SK-N-SH (cell line): ENCODE measurements around the gene MLLT3. TPM values are rescaled to one million over a fixed set of nuclear protein-coding genes. Genes with fewer than 3 reads are reported as not detected.

Source experiments
- CTCF ChIA-PET: fragments of 300-600, 350-600 bp; formaldehyde crosslinking; extraction: SDS; loops from one replicate; lab custom pipeline; 2021; lab: Yijun Ruan, JAX
- POLR2A ChIA-PET: fragments of 350-600 bp; sonication (Branson Sonifier 250); formaldehyde crosslinking; extraction: SDS; loops from one replicate; lab custom pipeline; 2020; ENCODE audit warnings: antibody characterized with exemption, inconsistent platforms; lab: Yijun Ruan, JAX
- DNase-seq: peaks from one replicate; pipeline ENCODE4 v3.0.0; 2012
- H2AFZ ChIP-seq: fragments of 200-600 bp; sonication (generic); 2 replicates; pipeline ENCODE4 v1.8.1; 2016; ENCODE audit warnings: antibody characterized with exemption, mild to moderate bottlenecking, low read depth
- H3F3A ChIP-seq: fragments of 200-600 bp; sonication (generic); replicated peaks from 2 replicates; pipeline ENCODE3; 2016; ENCODE audit warnings: antibody characterized with exemption, mild to moderate bottlenecking; ENCODE audit not compliant: insufficient read depth
- H3K27ac ChIP-seq, 2 experiments: fragments of 200-500 bp in 1 of 2; fragments of 200-600 bp in 1 of 2; sonication (Bioruptor generic) in 1 of 2; sonication (generic), shearing (Covaris generic) in 1 of 2; 2 replicates each; pipeline versions ENCODE4 v1.5.1 to v1.6.1; 2014 to 2016; ENCODE audit warnings: low read depth in 2 of 2, inconsistent platforms in 1 of 2, low read length in 1 of 2, mild to moderate bottlenecking in 1 of 2, mixed read lengths in 1 of 2
- H3K27me3 ChIP-seq: fragments of 200-600 bp; sonication (generic), shearing (Covaris generic); 2 replicates; pipeline ENCODE4 v1.6.1; 2016; ENCODE audit warnings: mixed run types; ENCODE audit not compliant: insufficient read depth
- H3K36me3 ChIP-seq, 2 experiments: fragments of 200-500 bp in 1 of 2; fragments of 200-600 bp in 1 of 2; sonication (Bioruptor generic) in 1 of 2; sonication (generic) in 1 of 2; replicated peaks in 1 of 2; 2 replicates each; pipeline versions ENCODE3 to v1.5.1; 2014 to 2016; ENCODE audit warnings: low read length in 1 of 2, mild to moderate bottlenecking in 1 of 2; ENCODE audit not compliant: insufficient read depth in 2 of 2, control insufficient read depth in 1 of 2
- H3K4me1 ChIP-seq, 2 experiments: fragments of 200-500 bp in 1 of 2; fragments of 200-600 bp in 1 of 2; sonication (Bioruptor generic) in 1 of 2; sonication (generic), shearing (Covaris generic) in 1 of 2; 2 replicates each; pipeline versions ENCODE4 v1.5.1 to v1.6.1; 2014 to 2016; ENCODE audit warnings: low read depth in 1 of 2, low read length in 1 of 2, mixed run types in 1 of 2; ENCODE audit not compliant: insufficient read depth in 2 of 2, control insufficient read depth in 1 of 2
- H3K4me2 ChIP-seq: fragments of 200-600 bp; sonication (generic), shearing (Covaris generic); 2 replicates; pipeline ENCODE4 v1.6.1; 2017; ENCODE audit warnings: mixed run types
- H3K4me3 ChIP-seq, 2 experiments: fragments of 200-500 bp in 1 of 2; fragments of 200-600 bp in 1 of 2; sonication (Bioruptor generic) in 1 of 2; sonication (generic), shearing (Covaris generic) in 1 of 2; 2 replicates each; pipeline versions ENCODE4 v1.5.1 to v1.8.1; 2014 to 2016; ENCODE audit warnings: low read depth in 2 of 2, inconsistent platforms in 1 of 2, low read length in 1 of 2, mild to moderate bottlenecking in 1 of 2, mixed read lengths in 1 of 2, moderate library complexity in 1 of 2
- H3K79me2 ChIP-seq: fragments of 200-600 bp; sonication (generic); 2 replicates; pipeline ENCODE4 v1.8.1; 2017; ENCODE audit warnings: mild to moderate bottlenecking; ENCODE audit not compliant: insufficient read depth
- H3K9ac ChIP-seq: fragments of 200-600 bp; sonication (generic); 2 replicates; pipeline ENCODE4 v1.6.1; 2017; ENCODE audit warnings: mixed run types
- H3K9me2 ChIP-seq: fragments of 200-600 bp; sonication (generic); 2 replicates; pipeline ENCODE4 v1.6.1; 2017; ENCODE audit warnings: mixed run types
- H3K9me3 ChIP-seq: fragments of 200-600 bp; sonication (generic); 2 replicates; pipeline ENCODE4 v1.6.1; 2017; ENCODE audit warnings: mixed run types, mild to moderate bottlenecking, moderate library complexity
- H4K20me1 ChIP-seq: fragments of 200-600 bp; sonication (generic); 2 replicates; pipeline ENCODE4 v1.6.1; 2017; ENCODE audit warnings: mild to moderate bottlenecking, mixed run types; ENCODE audit not compliant: insufficient read depth
- CHD2 ChIP-seq: fragments of 150-350 bp; IDR thresholded peaks from 2 replicates; pipeline ENCODE4 v1.6.1; 2018; ENCODE audit warnings: low read length; ENCODE audit not compliant: partially characterized antibody
- CTCF ChIP-seq: fragments of 200-600 bp; sonication (generic); IDR thresholded peaks from 2 replicates; pipeline ENCODE4 v1.6.1; 2017; ENCODE audit warnings: antibody characterized with exemption, mild to moderate bottlenecking, moderate library complexity
- FOSL2 ChIP-seq: IDR thresholded peaks from 2 replicates; pipeline ENCODE4 v1.4.0; 2012; ENCODE audit warnings: low read depth, mild to moderate bottlenecking, moderate library complexity, borderline replicate concordance
- GABPA ChIP-seq: IDR thresholded peaks from 2 replicates; pipeline ENCODE4 v1.4.0; 2012; ENCODE audit warnings: low read depth, mild to moderate bottlenecking
- GATA2 ChIP-seq: sonication (generic); formaldehyde crosslinking; IDR thresholded peaks from 2 replicates; pipeline ENCODE4 v1.5.0; 2020; ENCODE audit warnings: mild to moderate bottlenecking, missing genetic modification reagents
- JUND ChIP-seq: IDR thresholded peaks from 2 replicates; pipeline ENCODE4 v1.4.0; 2012
- MXI1 ChIP-seq: IDR thresholded peaks from 2 replicates; pipeline ENCODE4 v1.6.1; 2012; ENCODE audit warnings: mild to moderate bottlenecking, low read depth, low read length, improper control_type of control experiment
- NRF1 ChIP-seq: IDR thresholded peaks from 2 replicates; pipeline ENCODE4 v1.6.1; 2012; ENCODE audit warnings: low read depth, mild to moderate bottlenecking, low read length
- PBX3 ChIP-seq: IDR thresholded peaks from 2 replicates; pipeline ENCODE4; 2012
- POLR2AphosphoS5 ChIP-seq: IDR thresholded peaks from 2 replicates; pipeline ENCODE4 v1.6.1; 2012; ENCODE audit warnings: low read depth, low read length
- RAD21 ChIP-seq: IDR thresholded peaks from 2 replicates; pipeline ENCODE4 v1.6.1; 2012; ENCODE audit warnings: mild to moderate bottlenecking, low read length
- RCOR1 ChIP-seq: fragments of 150-350 bp; IDR thresholded peaks from 2 replicates; pipeline ENCODE4 v1.6.1; 2017; ENCODE audit warnings: antibody characterized with exemption, low read length
- REST ChIP-seq: IDR thresholded peaks from 2 replicates; pipeline ENCODE4 v1.6.1; 2012; ENCODE audit warnings: mild to moderate bottlenecking, low read depth, low read length, moderate library complexity
- RXRA ChIP-seq: IDR thresholded peaks from 2 replicates; pipeline ENCODE4 v1.4.0; 2012; ENCODE audit warnings: low read depth, mild to moderate bottlenecking, borderline replicate concordance
- SIN3A ChIP-seq: IDR thresholded peaks from 2 replicates; pipeline ENCODE4 v1.6.1; 2012; ENCODE audit warnings: low read depth, mild to moderate bottlenecking, low read length, moderate library complexity, borderline replicate concordance
- TAF1 ChIP-seq: IDR thresholded peaks from 2 replicates; pipeline ENCODE4 v1.6.1; 2012; ENCODE audit warnings: low read depth, mild to moderate bottlenecking, low read length, moderate library complexity, borderline replicate concordance
- TEAD4 ChIP-seq: IDR thresholded peaks from 2 replicates; pipeline ENCODE4 v1.4.0; 2012; ENCODE audit warnings: mild to moderate bottlenecking, borderline replicate concordance; ENCODE audit not compliant: insufficient read depth
- USF2 ChIP-seq: fragments of 150-350 bp; IDR thresholded peaks from 2 replicates; pipeline ENCODE4 v1.6.1; 2017; ENCODE audit warnings: antibody characterized with exemption, low read length, low read depth, borderline replicate concordance
- ZBTB33 ChIP-seq: IDR thresholded peaks from 2 replicates; pipeline ENCODE4 v1.4.0; 2012; ENCODE audit warnings: low read depth, borderline replicate concordance
- WGBS: methylation state at CpG from one replicate; pipeline ENCODE4 v1.1.6; 2017; ENCODE audit warnings: low lambda C conversion rate; 5-methylcytosine and 5-hydroxymethylcytosine counted together
- polyA plus RNA-seq, 3 experiments: library from polyadenylated mRNA; depleted of rRNA; stranded (reverse); fragments of >200 nt; gene quantifications; 2 replicates each; pipeline ENCODE4 v1.2.3, GENCODE V29; 2012

MLLT3 gene
- polyA plus RNA-seq, 1 of the 3 experiments (the other 2 are of a cell fraction): 3.9 TPM

- peak; percentile 40 for TF ChIP-seq PBX3
- TF ChIP-seq TEAD4: no peak
- TF ChIP-seq JUND: no peak
- TF ChIP-seq RCOR1: no peak
- TF ChIP-seq, all 33 proteins: peak for 2
These were observed 180.4 kb downstream of the MLLT3 start (continued) for GRCh38 chr9:20441711-20442423.

GRCh38 chr9:20441166-20441565, 181.1 kb downstream of the MLLT3 start:
- Histone ChIP-seq H4K20me1 (no peaks in the 10 kb centered on the region), H3K4me1 (0 out of 4 replicates have a peak, but pooled peaks cover 0 to 4% of the 10 kb centered on the region in 2 experiments), H3F3A (peaks cover 19% of the 10 kb centered on the region), H3K27ac (0 out of 4 replicates have a peak overlapping the region, but pooled peaks of 1 of the 2 experiments have one; percentile 13), H3K79me2 (no peaks in the 10 kb centered on the region), H3K9me2 (no peaks in the 10 kb centered on the region), H3K27me3 (no peaks in the 10 kb centered on the region), H3K4me3 (no peak overlapping the region), H3K4me2 (no peak overlapping the region), H3K9me3 (no peaks in the 10 kb centered on the region), H3K9ac (no peak overlapping the region), H3K36me3 (no peaks in the 10 kb centered on the region), H2AFZ (no peak overlapping the region)
- TF ChIP-seq FOSL2 (no peak), CHD2 (no peak), RXRA (no peak), REST (no peak), MXI1 (no peak), ZBTB33 (no peak), RAD21 (no peak), SIN3A (no peak), POLR2AphosphoS5 (no peak), PBX3 (no peak), USF2 (no peak), GABPA (no peak), CTCF (no peak), NRF1 (no peak), JUND (no peak), TAF1 (no peak), GATA2 (CRISPR knock-in tag) (no peak)
- POLR2A ChIA-PET: no interaction called here
- no peak for DNase-seq
- WGBS: 81% methylated on average over 4 of the region's 4 CpGs
- CTCF ChIA-PET: interaction anchor here (0.6 to 1.3 kb wide), 3 partner anchors 18 to 20 kb away, joined by 3 to 5 read pairs (median 3); no protein-coding TSS in a partner anchor
